HG03097 (cell line): ENCODE results near the gene DIP2C.

Source experiments
- ATAC-seq: cut with Tn5 transposase; IDR thresholded peaks from one replicate; pipeline ENCODE4 v1.9.1; 2021; ENCODE audit not compliant: unreplicated experiment, low FRiP score

DIP2C gene

GRCh38 chr10:508726-509125, 180.7 kb downstream of the DIP2C start:
- ATAC-seq, result no peak

DNA sequence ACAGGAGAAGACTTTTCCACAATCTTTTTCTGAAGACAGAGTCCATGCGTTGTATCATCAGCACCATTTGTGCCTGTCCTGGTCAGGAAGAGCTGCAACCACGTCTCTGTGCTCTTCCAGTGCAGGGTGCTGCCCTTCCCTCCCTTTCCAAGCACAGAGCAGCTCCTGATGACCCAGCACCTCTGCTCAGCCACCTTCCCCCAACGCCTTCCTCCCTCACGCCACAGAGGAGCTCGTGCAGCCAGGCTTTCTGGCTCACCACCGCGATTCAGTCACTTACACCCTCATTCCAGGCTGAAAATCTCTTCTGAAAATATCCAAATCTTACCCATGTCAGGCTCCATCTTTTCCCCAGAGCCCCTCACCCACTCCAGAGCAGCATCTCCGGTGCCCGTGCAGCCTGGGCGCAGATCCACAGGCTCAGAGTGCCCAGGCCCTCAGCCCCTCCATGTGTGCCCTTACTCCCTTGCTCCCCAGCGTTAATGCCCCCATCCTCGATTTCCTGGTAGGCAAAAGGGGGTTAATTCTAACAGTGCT, 181.5 kb downstream of the DIP2C start:
- ATAC-seq, result no peak

DNA sequence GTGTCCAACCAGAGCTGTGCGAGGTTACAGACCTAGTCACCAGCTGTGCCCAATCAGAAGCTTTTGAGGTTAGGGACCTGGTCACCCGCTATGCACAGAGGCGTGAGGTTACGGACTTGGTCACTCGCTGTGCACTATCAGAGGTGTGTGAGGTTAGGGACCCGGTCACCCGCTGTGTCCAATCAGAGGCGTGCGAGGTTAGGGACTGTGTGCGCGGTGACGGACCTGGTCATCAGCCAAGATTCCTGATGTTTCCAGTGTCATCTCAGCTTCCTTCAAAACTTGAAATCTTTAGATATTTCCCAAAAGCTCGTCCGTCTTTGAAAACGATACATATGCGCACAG, 182.1 kb downstream of the DIP2C start:
- no peak for ATAC-seq

DNA sequence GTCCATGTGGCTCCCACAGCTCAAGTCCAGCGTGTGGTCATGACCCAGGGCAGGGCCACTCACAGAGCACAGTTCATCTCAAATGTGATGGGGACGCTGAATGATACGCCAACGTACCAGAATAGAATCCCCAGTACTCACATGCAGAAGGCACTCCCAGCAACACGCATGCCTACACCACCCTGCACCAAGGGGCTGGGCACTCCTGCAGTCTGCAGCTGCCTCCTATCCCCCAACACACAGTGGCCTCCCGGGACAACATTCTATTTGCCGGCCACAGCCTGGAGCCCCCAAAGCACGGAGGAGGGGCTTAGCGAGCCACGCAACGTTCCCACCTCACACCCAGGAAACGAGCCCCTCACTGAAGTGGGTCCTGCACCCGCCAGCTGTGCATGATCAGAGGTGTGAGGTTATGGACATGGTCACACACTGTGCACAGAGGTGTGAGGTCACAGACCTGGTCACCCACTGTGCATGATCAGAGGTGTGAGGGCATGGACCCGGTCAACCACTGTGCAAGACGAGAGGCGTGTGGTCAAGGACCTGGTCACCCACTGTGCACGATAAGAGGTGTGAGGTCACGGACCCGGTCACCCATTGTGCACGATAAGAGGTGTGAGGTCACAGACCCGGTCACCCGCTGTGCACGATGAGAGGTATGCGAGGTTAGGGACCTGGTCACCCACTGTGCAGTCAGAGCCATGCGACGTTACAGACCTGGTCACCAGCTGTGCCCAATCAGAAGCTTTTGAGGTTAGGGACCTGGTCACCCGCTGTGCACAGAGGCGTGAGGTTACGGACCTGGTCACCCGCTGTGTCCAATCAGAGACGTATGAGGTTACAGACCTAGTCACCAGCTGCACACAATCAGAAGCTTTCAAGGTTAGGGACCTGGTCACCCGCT, 182.8 kb downstream of the DIP2C start:
- no peak for ATAC-seq

GRCh38 chr10:505419-505818, 184.0 kb downstream of the DIP2C start:
- ATAC-seq, result no peak

- no peak for ATAC-seq
These were observed 184.7 kb downstream of the DIP2C start for GRCh38 chr10:504806-505205.

DNA sequence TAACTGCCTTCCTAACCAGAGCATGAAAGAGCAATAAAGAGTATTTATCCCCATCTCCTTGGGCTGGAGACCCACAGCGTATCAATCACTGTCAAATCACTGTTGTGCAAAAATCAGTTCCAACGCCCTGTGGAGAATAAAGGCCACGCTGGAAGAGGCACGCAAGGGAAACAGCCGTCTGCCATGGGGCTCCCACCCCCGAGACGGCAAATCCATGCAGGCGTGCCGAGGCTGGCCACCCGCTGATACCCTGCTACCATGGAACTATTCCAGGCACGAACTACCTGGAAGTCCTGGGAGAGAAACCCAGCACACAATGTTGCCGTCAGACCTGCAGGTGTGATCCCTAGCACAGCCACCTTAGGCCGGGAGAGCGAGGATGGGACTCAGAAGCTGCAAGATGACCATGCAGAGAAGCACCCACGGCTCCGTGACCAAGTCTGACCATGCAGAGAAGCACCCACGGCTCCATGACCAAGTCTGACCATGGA, 185.3 kb downstream of the DIP2C start:
- ATAC-seq, result no peak

DNA sequence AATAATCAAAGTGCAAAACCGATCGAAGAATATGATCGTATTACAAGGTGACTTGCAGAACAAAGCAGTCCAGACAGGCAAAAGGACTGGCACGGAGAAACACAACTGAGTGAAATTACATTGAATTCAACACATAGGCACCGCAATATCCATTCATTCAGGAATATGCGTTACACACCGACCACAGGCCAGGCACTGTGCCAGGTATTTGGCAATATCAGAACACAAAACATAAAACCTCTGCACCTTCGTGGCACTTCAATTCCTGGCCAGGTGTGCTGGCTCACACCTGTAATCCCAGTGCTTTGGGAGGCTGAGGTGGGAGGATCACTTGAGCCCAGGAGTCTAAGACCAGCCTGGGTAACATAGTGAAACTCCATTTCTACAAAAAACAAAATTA, 187.9 kb downstream of the DIP2C start:
- no peak for ATAC-seq

GRCh38 chr10:500876-501275, 188.6 kb downstream of the DIP2C start:
- no peak for ATAC-seq

GRCh38 chr10:499991-500390, 189.5 kb downstream of the DIP2C start:
- no peak for ATAC-seq

- ATAC-seq, result no peak
These were observed 190.6 kb downstream of the DIP2C start for GRCh38 chr10:498760-499435.

GRCh38 chr10:497898-498451, 191.5 kb downstream of the DIP2C start:
- no peak for ATAC-seq

DNA sequence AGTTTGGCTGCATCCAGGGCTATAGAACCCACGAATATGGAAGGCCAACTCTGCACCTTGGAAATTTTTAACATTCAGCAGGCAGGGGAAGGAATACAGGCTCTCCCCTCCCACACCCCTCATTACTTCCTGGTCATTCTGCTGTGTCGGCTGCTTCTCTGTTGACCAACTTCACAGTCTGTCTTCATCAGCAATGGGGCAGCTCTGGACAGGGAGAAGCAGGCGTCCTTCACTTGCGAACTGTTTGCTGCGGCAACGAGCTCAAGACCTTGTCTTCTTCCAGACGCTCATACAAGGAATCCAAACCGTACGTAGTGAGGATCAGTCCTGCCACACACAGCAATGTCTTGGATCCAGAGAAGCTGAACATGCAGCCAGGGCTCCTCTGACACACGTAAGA, 192.2 kb downstream of the DIP2C start:
- ATAC-seq, result no peak

DNA sequence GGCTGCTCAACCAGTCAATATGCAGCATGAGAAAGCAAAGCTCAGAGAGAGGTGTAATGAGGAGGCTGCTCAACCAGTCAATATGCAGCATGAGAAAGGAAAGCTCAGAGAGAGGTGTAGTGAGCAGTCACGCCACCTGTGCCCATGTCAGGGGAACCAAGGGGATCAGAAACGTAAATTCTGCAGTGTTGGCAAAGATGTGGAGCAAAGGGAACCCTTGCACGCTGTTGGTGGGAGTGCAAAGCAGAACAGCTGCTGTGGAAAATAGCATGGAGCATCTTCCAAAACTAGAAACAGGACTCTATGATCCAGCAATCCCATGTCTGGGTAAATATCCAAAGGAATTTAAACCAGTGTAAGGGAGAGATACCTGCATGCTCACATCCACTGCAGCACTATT, 194.9 kb downstream of the DIP2C start:
- no peak for ATAC-seq

DNA sequence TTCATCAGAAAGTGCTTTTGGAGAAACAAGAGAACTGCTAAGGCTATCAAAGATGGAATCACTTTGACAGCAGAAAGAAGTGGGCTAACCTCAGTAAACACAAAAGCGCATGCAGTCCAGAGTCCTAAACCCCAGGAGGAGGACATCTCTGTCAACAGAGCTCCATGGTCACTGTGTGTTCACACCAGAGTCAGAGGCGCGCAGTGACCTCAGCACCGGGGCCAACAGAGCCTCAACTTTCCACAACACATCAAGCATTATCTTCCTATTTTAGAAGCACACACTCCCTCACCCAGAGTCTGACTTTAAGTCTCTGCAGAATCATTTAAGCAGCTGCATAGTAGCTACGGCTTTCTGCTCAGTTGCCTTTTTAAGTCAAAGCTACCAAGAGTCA, 195.3 kb downstream of the DIP2C start:
- ATAC-seq, result no peak

GRCh38 chr10:493391-494148, 195.9 kb downstream of the DIP2C start:
- no peak for ATAC-seq

DNA sequence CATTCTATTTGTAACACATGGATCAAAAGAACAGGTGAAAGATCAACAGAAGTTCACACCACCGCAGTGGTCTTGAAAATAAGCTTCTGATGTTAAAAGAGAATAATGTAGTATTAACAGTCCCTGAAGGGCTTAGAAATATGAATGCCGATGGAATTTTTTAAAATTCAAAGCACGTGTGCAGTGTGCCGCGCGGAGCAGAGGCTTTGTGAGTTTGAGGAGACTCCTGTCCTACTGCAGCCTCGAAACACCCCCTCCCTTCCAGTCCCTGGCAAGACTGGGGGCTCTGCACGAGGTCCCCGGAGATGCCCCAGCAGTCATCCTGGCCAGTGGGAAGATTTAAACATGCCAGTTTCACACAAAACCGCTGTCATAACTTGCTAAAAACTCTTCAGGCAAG, 196.6 kb downstream of the DIP2C start:
- ATAC-seq, result no peak

- no peak for ATAC-seq
These were observed 197.6 kb downstream of the DIP2C start for GRCh38 chr10:491667-492424.

GRCh38 chr10:490891-491571, 198.4 kb downstream of the DIP2C start:
- ATAC-seq, result no peak
